ENCODE measurements around the gene PSPN. TPM values are rescaled to one million over a fixed set of nuclear protein-coding genes. Genes with fewer than 3 reads are reported as not detected.

Gene PSPN
- polyA plus RNA-seq, 1 donor (not counting 4 experiments of a cell fraction or from before 2014, with no cell fraction given) = 0.33 TPM

DNA sequence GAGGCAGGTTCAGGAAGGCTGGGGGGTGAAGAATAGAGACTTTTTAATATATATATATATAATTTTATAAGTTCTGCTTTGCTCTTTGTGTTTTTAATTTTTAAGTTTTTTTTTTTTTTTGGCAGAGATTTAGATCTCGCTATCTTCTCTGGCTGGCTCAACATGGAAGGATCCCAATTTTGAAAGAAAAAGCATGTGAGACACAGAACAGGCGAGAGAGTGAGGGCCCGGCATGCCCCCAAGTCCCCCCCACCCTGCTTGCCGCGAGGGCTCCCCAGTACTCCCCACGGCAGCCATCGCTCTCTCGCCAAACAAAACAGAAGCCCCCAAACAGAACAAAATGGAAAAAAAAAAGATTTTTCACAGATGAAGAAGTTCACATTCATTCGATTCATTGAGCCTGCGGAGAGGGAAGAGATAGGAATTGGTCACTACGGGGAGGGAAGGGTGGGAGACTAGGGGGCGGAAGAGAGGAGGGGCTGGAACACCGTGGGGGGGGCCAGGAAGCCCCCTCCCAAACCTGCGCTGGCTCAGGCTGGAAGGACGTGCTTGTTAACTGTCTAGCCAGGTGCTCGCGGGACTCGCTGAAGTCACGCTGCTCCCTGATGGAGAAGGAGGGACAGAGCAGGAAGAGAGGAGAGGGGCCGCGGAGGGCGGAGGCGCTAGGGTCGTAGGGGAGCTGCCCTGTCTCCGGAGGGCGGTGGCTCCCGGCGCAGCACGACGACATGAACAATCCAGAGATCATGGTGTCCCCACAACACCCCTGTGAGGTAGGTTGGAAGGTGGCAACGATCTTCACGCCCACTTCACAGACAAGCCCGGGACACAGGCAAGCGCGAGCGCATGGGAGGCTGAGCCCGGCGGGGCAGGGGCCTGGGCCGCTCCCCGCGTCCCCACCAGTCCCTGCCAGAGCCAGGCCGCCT lies 38.2 kb upstream of the PSPN start:
- Histone ChIP-seq H2AFZ (ENCODE audit: control insufficient read depth, low read length) (no peak overlapping the region), H4K20me1 (ENCODE audit: control insufficient read depth, extremely low read depth, insufficient read depth, low read length) (no peaks in the 10 kb centered on the region), H3K9me1 (ENCODE audit: control insufficient read depth, extremely low read depth, insufficient read depth, low read length) (no peaks in the 10 kb centered on the region), H3K4me1 (ENCODE audit: control insufficient read depth, extremely low read depth, insufficient read depth, low read length) (no peaks in the 10 kb centered on the region), H3K9me3 (ENCODE audit: control insufficient read depth, low read depth, low read length) (no peaks in the 10 kb centered on the region), H3K4me3 (ENCODE audit: control insufficient read depth in 2 of 3, extremely low read depth in 1 of 3, insufficient read depth in 2 of 3, low read depth in 1 of 3, low read length in 3 of 3) (no peak overlapping the region), H3K9ac (ENCODE audit: control insufficient read depth, extremely low read depth, insufficient read depth, low read length) (no peak overlapping the region), H3K27me3 (ENCODE audit: control insufficient read depth, extremely low read depth, insufficient read depth, low read length) (no peaks in the 10 kb centered on the region), H3K36me3 (ENCODE audit: control insufficient read depth in 2 of 2, extremely low read depth in 1 of 2, insufficient read depth in 2 of 2, low read length in 2 of 2) (peaks cover 29 to 35% of the 10 kb centered on the region in 2 experiments), H3K79me2 (ENCODE audit: control insufficient read depth, insufficient read depth, low read length) (peaks cover 9% of the 10 kb centered on the region), H3K4me2 (ENCODE audit: control insufficient read depth, extremely low read depth, insufficient read depth, low read depth, low read length) (no peak overlapping the region), H3K27ac (ENCODE audit: control insufficient read depth, insufficient read depth, low read length) (no peak overlapping the region)
- dilution Hi-C loops (cut with MboI; ENCODE audit: extremely low pct_ligation_motif_present, low sequenced_read_pairs) = no loop called here
- FAIRE-seq (no peak), DNase-seq (ENCODE audit: low read depth, low spot score) (no peak)
- no peak for TF ChIP-seq EZH2 (IDR thresholded peaks at IDR 0.05; ENCODE audit: low read length)
- TF ChIP-seq, protein P1, sequence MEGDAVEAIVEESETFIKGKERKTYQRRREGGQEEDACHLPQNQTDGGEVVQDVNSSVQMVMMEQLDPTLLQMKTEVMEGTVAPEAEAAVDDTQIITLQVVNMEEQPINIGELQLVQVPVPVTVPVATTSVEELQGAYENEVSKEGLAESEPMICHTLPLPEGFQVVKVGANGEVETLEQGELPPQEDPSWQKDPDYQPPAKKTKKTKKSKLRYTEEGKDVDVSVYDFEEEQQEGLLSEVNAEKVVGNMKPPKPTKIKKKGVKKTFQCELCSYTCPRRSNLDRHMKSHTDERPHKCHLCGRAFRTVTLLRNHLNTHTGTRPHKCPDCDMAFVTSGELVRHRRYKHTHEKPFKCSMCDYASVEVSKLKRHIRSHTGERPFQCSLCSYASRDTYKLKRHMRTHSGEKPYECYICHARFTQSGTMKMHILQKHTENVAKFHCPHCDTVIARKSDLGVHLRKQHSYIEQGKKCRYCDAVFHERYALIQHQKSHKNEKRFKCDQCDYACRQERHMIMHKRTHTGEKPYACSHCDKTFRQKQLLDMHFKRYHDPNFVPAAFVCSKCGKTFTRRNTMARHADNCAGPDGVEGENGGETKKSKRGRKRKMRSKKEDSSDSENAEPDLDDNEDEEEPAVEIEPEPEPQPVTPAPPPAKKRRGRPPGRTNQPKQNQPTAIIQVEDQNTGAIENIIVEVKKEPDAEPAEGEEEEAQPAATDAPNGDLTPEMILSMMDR (optimal IDR thresholded peaks at IDR 0.05 in 1 of 3, IDR thresholded peaks at IDR 0.05 in 1 of 3, conservative IDR thresholded peaks at IDR 0.05 in 1 of 3; ENCODE audit: extremely low read depth in 1 of 3, insufficient read depth in 2 of 3, low read length in 3 of 3) = no peak

DNA sequence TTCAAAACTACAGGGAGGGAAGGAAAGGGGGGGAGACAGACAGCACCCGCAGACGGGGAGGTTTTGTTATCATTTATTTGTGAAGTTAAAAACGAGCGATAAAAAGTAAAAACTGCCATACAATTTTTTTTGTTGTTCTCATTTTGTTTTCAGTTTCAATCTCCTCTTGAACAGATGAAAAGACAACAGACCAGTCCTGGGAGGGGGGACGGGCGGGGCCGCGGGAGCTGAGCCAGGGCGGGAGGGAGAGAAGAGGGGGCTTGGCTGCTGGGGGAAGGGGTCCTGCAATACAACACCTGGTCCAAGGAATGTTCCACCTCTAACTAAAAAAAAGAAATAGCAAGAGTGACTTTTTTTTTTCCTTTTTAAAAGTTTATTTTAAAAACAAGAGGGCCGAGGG lies 37.6 kb upstream of the PSPN start:
- no peak for FAIRE-seq
- Histone ChIP-seq H2AFZ (ENCODE audit: control insufficient read depth, low read length) (no peak overlapping the region), H3K9ac (ENCODE audit: control insufficient read depth, extremely low read depth, insufficient read depth, low read length) (no peak overlapping the region), H3K79me2 (ENCODE audit: control insufficient read depth, insufficient read depth, low read length) (peaks cover 2% of the 10 kb centered on the region), H3K27me3 (ENCODE audit: control insufficient read depth, extremely low read depth, insufficient read depth, low read length) (no peaks in the 10 kb centered on the region), H3K27ac (ENCODE audit: control insufficient read depth, insufficient read depth, low read length) (no peak overlapping the region), H3K4me3 (ENCODE audit: control insufficient read depth in 2 of 3, extremely low read depth in 1 of 3, insufficient read depth in 2 of 3, low read depth in 1 of 3, low read length in 3 of 3) (no peak overlapping the region), H3K9me3 (ENCODE audit: control insufficient read depth, low read depth, low read length) (no peaks in the 10 kb centered on the region), H3K4me2 (ENCODE audit: control insufficient read depth, extremely low read depth, insufficient read depth, low read depth, low read length) (no peak overlapping the region), H4K20me1 (ENCODE audit: control insufficient read depth, extremely low read depth, insufficient read depth, low read length) (no peaks in the 10 kb centered on the region), H3K9me1 (ENCODE audit: control insufficient read depth, extremely low read depth, insufficient read depth, low read length) (no peaks in the 10 kb centered on the region), H3K4me1 (ENCODE audit: control insufficient read depth, extremely low read depth, insufficient read depth, low read length) (no peaks in the 10 kb centered on the region), H3K36me3 (ENCODE audit: control insufficient read depth in 2 of 2, extremely low read depth in 1 of 2, insufficient read depth in 2 of 2, low read length in 2 of 2) (peaks cover 25 to 32% of the 10 kb centered on the region in 2 experiments)
- TF ChIP-seq EZH2 (IDR thresholded peaks at IDR 0.05; ENCODE audit: low read length) = no peak
- TF ChIP-seq, protein P1 (optimal IDR thresholded peaks at IDR 0.05 in 1 of 3, IDR thresholded peaks at IDR 0.05 in 1 of 3, conservative IDR thresholded peaks at IDR 0.05 in 1 of 3; ENCODE audit: extremely low read depth in 1 of 3, insufficient read depth in 2 of 3, low read length in 3 of 3) = no peak
- DNase-seq (ENCODE audit: low read depth, low spot score) = no peak
- dilution Hi-C loops (cut with MboI; ENCODE audit: extremely low pct_ligation_motif_present, low sequenced_read_pairs) = no loop called here

All from keratinocyte (primary cell).